GM21619 (cell line): Measurements from ENCODE around the gene FCGBP.
"Not testable (repeated sequence)": the region's sequence is repeated elsewhere in the genome, so short reads cannot be mapped to it uniquely, and the experiment has no call there.

Experiments
- ATAC-seq: cut with Tn5 transposase; IDR thresholded peaks from one replicate; pipeline ENCODE4 v1.9.1; 2021; ENCODE audit not compliant: unreplicated experiment

The FCGBP gene

GRCh38 chr19:39892506-39892902, 41.9 kb downstream of the FCGBP start:
- ATAC-seq = not testable (repeated sequence)

DNA sequence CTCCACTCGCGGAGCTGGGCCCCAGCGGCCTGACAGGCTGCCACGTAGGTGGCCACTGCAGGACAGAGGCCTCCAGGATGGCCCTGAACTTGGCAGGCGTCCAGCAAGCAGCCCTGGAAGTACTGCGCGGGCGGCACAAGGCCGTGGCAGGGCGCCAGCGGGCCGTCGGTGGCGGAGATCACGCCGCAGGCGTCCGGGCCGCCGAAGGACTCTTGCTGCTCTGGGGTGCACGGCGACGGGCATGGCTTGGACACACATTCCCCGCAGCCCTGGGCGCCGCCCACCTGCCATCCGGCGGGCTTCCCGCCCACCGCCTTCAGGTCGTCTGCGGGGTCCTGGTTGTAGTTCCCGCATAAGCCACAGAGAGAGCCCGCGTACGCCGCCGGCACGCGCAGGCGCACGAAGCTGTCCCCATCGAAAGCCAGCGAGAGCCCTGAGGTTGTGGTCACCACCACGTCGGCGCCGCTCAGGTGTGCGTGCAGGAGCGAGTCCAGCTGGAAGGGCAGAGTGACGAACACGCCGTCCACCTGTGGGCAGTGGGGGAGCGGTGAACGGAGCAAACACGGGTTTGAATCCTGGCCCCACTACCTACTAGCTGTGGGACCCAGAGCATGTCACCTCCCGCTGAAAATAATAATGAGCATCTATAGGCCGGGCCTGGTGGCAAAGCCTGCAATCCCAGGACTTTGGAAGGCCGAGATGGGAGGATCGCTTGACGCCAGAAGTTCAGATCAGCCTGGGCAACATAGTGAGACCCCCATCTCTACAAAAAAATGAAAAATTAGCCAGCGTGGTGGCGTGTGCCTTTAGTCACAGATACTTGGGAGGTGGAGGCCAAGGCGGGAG, 42.6 kb downstream of the FCGBP start:
- ATAC-seq = not testable (repeated sequence)

GRCh38 chr19:39890755-39891551, 43.5 kb downstream of the FCGBP start:
- no peak for ATAC-seq

DNA sequence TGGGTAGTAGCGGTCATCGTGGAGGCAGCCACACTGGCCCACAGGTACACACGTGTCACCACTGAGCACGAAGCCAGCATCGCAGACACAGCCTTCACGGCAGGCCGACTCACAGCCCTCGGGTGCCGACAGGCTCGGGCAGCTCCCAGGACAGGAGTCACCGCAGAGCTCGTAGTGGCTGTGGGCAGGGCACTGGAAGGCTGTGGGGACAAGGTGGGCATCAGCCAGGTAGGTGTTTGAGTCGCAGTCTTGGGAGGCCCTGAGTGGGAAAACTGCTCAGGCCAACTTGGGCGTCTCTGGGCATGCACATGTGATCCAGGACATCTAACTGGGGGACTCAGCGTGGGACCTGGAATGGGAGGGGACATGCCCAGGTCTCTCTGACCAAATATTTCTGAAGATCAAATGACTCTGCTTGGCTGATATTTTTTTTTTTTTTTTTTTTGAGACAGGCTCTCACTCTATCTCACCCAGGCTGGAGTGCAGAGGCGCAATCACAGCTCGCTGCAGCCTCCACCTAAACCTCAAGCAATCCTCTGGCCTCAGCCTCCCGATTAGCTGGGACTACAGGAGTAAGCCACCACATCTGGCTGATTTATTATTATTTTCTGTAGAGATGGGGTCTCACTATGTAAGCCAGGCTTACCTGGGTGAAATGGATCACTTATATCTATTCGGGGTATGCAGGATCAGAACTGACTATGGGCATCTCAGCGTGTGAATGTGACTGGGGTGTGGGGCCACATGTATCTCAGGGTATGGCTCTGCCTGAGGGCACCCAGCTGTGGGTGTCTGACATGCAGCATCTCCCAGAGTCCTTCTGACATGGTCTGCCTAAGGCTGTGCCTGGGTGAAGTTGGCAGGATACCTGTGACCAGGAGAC, 44.3 kb downstream of the FCGBP start:
- ATAC-seq = not testable (repeated sequence)

GRCh38 chr19:39887456-39887951, 46.9 kb downstream of the FCGBP start:
- not testable (repeated sequence) for ATAC-seq

GRCh38 chr19:39885821-39886554, 48.4 kb downstream of the FCGBP start:
- ATAC-seq = not testable (repeated sequence)

- not testable (repeated sequence) for ATAC-seq
Measured at GRCh38 chr19:39884721-39885120, 49.7 kb downstream of the FCGBP start.
